Loucy (cell line): ENCODE results near the gene MPPE1.

Source experiments
- CTCF ChIP-seq: fragments of 200-600 bp; sonication (generic); conservative IDR thresholded peaks from 2 replicates; pipeline ENCODE4 v1.5.1; 2014; ENCODE audit warnings: mild to moderate bottlenecking, antibody characterized with exemption, low read length
- EZH2phosphoT487 ChIP-seq: fragments of 200-600 bp; IDR thresholded peaks from 2 replicates; pipeline ENCODE4 v1.6.1; 2018; ENCODE audit warnings: antibody characterized with exemption, mild to moderate bottlenecking, moderate library complexity, borderline replicate concordance

- TF ChIP-seq CTCF (no peak), EZH2phosphoT487 (no peak)
These were observed 25.5 kb downstream of the MPPE1 start for GRCh38 chr18:11882636-11883035.
